Measurements from ENCODE around the gene PLA1A.

The PLA1A gene

DNA sequence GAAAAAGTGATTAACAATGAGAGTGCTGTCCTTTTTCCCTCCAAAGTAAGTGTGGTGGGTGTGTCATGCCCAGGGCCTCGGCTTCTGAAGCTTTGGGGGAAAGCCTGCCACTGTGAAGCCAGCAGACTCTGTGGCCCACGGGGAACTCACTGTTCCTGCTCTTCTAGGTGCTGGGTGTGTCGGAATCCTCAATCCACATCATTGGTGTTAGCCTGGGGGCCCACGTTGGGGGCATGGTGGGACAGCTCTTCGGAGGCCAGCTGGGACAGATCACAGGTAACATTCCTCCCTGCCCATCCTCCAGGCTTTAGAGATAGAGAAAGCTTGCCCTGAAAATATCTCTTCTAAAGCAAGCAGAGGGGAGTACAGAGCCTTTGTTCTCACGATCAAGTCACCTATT lies 11.6 kb downstream of the PLA1A start:
- no peak for DNase-seq

DNA sequence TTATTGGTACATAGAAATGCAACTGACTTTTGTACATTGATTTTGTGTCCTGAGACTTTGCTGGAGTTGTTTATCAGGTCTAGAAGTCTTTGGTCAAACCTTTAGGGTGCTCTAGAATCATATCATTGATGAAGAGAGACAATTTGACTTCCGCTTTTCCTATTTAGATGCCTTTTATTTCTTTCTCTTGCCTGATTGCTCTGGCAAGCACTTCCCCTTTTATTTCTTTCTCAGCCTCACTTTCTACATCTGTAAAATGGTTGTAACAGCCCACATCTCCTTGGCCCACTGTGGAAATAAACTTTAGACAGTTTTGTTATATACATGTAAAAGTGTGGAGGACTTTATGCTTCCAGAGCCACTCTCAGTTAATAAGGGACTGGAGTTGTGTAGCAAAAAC lies 14.0 kb downstream of the PLA1A start:
- no peak for DNase-seq

DNA sequence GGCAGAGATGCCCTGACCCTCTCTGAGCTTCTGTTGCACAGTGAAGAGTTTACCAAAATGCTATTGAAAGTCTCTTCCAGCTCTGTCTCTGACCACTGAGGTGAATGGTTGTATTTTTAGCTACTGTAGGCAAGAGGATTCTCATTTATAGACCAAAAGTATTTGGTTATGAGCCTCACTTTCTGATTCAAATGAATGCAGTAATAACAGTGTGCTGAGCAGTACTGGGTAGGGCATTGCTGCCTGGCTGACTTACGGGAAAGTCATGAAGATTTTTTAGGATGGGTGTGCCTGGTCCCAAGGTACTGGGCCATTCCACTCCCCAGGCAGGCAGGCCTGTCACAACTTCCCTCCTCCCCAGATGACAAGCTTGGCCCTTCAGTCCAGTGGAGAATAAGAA lies 15.5 kb downstream of the PLA1A start:
- no peak for DNase-seq

DNA sequence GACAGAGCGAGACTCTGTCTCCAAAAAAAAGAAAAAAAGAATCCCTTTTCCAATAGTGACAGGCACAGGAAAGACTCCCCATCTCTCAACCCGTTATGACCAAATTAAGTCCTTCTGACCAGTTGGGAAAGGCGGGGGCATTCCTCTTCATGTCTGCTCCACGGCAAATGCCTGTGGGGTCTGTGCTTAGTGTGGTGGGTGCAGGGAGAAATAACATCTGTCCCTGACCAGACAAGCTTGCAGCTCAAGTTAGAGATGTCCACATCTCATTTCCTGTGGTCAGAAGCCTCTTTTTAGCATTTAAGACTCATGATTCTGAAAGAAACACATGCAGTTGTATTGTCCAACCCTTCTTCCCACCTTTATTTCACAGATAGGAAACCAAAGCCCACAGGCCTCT lies 16.2 kb downstream of the PLA1A start:
- no peak for DNase-seq

GRCh38 chr3:119616056-119616455 lies 18.4 kb downstream of the PLA1A start:
- DNase-seq: no peak

- DNase-seq: no peak
Observed at GRCh38 chr3:119619094-119619493, 21.4 kb downstream of the PLA1A start.

DNA sequence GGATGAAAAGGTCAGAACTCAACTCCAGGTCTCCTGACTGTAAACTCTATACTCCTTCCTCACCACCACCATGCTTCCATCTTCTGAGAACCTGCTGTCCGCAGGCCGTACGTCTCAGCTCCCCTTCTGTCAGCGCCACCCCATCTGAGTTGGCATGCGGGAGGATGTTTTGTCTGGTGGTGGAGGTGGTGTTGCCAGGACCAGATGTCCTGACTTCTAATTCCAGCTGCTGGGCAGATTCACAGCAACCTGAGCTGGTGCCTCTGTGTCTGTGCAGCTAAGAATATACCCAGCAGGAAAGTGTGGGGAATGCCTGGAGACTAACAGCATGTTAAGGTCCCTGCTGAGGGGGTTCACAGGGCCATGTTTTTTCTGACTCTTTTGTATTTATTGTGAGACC lies 23.2 kb downstream of the PLA1A start:
- DNase-seq: no peak

DNA sequence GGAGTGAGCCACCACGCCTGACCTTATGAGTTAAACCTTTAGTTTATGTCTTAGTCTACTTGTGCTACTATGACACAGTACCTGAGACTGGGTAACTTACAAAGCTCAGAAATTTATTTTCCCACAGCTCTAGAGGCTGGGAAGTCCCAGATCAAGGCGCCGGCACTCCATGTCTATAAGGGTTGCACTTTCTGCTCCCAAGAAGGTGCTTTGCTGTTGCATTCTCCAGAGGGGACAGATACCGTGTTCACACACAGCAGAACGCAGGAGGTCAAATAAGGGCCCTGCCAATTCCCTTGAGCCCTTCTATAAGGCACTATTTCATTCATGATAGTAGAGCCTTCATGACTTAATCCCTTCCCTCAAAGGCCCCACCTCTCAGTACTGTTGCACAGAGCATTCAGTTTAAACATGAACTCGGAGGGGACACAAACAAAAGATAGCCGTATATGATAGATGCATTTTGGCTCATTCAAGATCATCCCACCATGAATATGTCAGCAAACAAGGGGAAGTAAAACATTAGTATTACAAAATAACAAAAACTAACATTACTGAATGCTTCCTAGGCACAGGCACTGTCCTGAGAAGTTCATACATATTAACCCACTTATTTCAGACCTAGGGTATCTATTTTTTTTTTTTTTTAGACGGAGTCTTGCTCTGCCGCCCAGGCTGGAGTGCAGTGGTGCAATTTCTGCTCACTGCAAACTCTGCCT lies 26.5 kb downstream of the PLA1A start:
- no peak for DNase-seq

GRCh38 chr3:119625451-119626153 lies 27.9 kb downstream of the PLA1A start:
- DNase-seq: no peak

GRCh38 chr3:119626196-119626595 lies 28.5 kb downstream of the PLA1A start:
- no peak for DNase-seq

DNA sequence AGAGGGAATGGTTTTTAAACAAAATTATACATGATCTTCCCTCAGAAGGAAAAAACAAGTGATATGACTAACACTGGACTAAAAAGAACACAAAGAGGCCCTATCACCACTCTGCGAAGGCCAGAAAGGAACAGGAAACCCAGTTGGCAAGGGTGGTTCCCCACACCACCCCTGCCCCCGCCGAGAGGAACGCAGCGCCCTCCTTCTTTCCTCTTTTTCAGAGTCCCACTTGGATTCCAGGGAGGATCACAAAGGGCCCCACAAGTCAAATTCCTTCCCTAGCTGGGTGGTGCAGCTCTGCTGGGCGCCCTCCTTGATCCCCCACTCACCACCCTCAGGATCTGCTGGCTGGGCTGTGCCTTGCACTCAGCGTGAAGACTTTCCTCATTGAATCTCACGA lies 29.8 kb downstream of the PLA1A start:
- DNase-seq: no peak

DNA sequence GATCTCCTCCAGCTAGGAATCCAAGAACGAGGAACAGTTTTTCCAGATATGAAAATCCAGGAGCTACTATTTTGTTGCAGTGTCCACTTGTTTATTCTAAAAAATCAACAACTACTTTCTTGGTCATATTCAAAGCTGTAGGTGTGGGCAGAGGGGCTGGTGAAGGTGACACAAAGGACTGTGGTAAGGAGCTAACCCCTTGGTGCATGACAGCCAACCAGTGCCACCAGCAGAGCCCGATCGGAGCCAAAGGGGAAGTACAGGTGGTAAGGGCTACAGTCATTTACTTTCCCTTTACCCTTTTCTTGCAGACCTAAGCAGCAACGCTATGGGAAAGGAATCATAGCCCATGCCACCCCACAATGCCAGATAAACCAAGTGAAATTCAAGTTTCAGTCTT lies 30.7 kb downstream of the PLA1A start:
- DNase-seq: peak; percentile 52

- DNase-seq: no peak
Observed at GRCh38 chr3:119628816-119629445, 31.2 kb downstream of the PLA1A start.

GRCh38 chr3:119630128-119630879 lies 32.6 kb downstream of the PLA1A start:
- DNase-seq: no peak

GRCh38 chr3:119630880-119631329 lies 33.2 kb downstream of the PLA1A start:
- no peak for DNase-seq

- DNase-seq: no peak
Observed at GRCh38 chr3:119631516-119631915, 33.8 kb downstream of the PLA1A start.

DNA sequence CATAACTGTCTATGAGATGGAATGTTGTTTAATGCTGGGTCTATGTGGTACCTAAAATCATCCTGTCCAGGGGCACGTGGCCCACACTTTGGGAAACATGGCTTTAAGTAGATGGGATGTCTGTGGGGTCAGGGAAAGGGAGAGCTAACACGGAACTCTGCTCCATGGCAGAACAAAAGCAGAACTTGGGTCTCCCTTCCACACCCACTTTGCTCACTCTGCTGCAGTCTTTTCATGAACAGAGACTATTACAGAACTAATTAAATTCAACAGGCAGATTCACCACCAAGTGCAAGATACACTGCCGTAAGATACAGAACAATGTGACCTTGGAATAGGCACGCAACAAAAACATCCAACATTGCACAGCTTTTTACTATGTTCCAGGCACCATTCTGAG lies 34.5 kb downstream of the PLA1A start:
- DNase-seq: no peak

DNA sequence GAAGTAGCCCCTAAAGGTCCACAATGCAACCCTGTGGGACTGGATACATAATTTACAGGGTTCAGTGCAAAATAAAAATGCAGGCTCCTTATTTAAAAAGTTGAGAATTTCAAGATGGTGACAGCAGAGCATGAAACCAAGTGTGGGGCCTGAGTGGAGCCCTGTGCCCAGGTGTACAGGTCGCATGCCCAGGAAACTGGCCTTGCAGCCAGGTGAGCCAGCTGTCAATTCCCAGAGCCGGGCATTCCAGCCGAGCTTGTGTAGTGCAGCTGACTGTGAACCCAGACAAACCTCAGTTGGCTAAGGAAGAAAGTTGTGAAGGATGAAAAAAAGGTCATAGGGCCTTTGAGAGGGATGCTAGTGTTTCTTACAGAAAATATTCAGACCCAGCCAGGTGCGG lies 35.1 kb downstream of the PLA1A start:
- DNase-seq: no peak

- DNase-seq: no peak
Observed at GRCh38 chr3:119635719-119636118, 38.0 kb downstream of the PLA1A start.

DNA sequence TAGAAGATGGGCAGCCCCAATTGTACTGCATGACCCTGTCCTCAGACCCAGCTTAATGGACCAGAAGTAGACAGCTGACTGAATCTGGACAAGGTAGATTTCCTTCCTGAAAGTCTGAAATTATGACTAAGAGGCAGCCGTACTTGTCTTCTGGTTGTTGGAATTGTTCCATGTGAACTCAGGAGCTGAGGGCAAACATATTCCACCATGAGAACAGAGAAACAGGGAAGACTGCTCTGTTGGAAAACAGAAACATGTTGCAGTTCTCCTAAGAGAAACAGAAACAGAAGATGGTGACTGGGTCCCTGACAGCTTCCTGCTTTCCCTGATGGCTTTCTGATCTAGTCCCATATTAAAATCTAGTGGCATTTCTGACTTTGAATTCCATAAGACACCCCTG lies 38.6 kb downstream of the PLA1A start:
- DNase-seq: no peak

DNA sequence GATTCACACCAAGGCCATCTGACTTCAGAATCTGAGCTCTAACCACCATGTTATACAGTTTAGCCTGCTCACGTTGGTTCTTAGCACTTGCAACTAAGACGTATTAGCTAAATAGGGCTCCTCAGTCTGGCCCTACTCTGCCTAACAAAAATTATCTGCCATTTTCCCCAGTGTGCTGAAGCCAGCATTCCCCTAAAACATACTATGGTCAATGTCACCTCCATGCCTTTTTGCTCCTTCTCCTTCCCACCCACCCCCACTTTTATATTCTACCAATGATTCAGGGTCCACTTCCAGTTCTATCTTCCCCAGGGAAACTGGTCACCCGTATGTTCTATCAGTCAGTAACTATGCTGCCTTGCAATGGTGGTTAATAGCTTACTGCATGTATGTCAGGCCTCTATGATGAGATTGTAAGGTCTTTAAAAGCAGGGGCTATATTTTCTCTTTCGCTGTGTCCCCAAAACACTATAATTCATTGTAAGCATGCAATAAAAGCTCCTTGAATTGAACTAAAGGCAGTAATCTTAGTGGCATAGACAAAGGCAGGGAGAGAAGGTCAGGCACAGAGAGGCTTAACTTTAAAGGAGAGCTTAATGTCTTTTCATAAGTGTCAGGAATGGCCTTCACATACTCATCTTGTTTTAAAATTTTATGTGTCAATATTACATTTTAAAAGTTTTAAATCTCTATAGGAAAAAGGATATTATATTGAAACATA lies 39.4 kb downstream of the PLA1A start:
- DNase-seq: no peak

DNA sequence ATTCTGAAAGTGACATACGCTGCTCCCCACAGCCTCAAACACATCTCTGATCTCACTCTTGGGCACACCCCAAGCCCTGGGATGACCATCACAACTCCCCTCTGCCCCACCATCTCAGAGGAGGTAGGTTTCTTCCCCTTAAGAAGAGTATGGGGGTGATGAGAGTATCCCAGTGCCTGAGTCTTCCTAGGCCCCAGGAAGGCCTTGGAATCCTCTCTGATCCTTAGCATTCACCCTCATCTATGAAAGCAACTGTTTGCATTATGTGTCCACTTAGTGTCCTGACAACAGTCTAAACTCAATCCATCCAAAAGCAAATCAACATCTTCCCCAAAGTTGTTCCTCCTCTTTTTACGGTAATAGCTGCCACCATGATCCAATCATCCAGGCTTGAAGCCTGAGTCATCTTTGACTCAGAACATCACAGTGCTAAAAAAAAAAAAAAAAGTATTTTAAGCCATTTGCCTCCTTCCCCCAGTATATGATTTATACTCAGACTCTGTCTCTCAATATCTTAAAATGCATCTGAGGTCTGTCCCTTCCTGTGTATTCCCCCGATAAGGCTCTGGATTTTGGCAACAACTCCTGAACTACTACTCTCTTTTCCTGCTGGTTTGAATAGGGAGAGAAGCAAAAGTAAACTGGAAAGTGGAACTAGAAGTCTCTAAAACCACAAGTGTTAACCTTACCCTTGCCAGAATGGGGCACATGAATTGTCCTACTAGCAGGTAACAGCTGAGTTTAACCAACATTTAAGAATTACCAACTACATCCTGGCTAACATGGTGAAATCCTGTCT lies 40.2 kb downstream of the PLA1A start:
- DNase-seq: no peak
